ENCODE data around the gene FGF3.

DNA sequence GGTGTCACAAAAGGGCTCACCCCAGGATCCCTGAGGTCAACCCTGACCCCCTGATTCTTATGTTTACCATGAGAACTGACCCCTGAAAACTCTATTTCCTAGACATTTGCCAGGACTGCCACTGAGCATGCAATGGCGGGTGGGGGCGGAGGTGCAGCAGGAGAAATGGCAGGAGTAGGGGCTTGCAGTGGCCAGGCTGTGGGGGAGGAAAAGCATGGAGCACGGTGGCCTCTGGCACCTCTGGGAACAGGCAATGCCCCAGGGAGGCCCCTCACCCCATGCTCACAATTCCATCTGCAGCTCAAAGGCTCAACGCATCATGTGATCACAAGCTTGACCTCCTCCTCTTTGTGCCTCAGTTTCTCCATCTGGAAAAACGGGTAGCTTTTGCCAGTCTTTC lies 46.5 kb upstream of the FGF3 start:
- TF ChIP-seq, protein P1, sequence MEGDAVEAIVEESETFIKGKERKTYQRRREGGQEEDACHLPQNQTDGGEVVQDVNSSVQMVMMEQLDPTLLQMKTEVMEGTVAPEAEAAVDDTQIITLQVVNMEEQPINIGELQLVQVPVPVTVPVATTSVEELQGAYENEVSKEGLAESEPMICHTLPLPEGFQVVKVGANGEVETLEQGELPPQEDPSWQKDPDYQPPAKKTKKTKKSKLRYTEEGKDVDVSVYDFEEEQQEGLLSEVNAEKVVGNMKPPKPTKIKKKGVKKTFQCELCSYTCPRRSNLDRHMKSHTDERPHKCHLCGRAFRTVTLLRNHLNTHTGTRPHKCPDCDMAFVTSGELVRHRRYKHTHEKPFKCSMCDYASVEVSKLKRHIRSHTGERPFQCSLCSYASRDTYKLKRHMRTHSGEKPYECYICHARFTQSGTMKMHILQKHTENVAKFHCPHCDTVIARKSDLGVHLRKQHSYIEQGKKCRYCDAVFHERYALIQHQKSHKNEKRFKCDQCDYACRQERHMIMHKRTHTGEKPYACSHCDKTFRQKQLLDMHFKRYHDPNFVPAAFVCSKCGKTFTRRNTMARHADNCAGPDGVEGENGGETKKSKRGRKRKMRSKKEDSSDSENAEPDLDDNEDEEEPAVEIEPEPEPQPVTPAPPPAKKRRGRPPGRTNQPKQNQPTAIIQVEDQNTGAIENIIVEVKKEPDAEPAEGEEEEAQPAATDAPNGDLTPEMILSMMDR (IDR thresholded peaks at IDR 0.05; ENCODE audit: poor library complexity, severe bottlenecking), result no peak
- TF ChIP-seq EZH2 (IDR thresholded peaks at IDR 0.05; ENCODE audit: borderline replicate concordance, insufficient read depth, low read length, poor library complexity, severe bottlenecking), result no peak

Data from neural cell (in vitro differentiated cells).